Measurements from ENCODE around the gene RAB11FIP3.

The RAB11FIP3 gene

GRCh38 chr16:519841-520687 lies 94.6 kb downstream of the RAB11FIP3 start:
- DNase-seq: no peak

DNA sequence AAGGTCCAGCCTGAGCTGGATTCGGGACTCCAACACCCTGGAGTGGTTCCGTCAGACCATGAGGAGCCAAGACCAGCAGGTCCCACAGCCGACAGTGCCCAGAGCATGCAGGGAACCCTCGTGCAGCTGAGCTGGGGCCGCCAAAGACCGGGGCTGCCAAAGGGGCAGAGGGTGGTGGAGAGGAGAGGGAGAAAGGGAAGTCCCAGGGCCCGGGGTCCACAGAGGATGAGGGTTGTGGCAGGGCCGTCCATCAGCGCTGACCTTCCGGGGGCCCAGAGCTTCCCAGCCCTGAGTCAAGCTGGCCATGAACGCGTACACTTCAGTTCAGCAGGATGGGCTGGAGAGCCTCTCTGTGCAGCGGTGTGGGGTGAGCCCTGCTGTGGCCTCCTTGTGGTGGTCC lies 95.4 kb downstream of the RAB11FIP3 start:
- no peak for DNase-seq

DNA sequence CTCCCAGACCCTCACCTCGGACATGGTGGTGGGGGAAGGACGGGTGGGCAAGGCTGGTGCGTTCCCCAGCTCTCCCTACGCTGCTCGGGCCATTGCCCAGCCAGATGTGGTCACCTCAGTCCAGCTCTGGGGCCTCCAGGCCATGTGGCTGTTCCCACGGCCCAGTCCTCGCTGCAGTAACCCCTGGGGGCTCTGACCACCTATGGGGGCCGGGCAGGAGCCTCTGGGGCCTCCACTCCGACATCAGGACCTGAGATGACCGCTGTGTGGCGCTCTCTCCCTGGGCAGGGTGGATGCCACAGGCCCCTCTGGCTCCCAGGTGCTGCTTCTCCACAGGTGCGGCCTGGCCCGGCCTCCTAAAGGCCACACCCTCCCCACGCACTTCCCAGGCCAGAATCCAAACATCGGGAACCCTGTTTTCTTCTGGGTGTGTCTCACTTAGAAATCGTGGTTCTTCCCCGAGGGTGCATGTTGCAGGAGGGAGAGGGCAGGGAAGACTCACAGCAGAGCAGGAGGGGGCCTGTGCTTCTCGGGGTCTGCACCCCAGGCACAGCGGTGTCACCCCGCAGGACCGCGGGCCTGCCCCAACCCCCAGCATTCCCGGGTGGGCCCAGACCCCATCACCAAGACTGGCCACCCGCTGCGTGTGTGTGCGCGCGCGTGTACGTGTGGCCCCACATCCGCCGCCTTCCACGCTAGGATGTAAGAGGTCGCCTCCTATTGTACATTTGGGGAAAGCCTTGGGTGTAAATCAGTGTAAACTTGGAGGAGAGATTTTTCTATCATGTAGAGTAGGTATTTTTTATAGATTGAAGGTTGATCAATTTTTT lies 96.1 kb downstream of the RAB11FIP3 start:
- no peak for DNase-seq

- no peak for DNase-seq
Measured at GRCh38 chr16:522320-523096, 97.1 kb downstream of the RAB11FIP3 start.

DNA sequence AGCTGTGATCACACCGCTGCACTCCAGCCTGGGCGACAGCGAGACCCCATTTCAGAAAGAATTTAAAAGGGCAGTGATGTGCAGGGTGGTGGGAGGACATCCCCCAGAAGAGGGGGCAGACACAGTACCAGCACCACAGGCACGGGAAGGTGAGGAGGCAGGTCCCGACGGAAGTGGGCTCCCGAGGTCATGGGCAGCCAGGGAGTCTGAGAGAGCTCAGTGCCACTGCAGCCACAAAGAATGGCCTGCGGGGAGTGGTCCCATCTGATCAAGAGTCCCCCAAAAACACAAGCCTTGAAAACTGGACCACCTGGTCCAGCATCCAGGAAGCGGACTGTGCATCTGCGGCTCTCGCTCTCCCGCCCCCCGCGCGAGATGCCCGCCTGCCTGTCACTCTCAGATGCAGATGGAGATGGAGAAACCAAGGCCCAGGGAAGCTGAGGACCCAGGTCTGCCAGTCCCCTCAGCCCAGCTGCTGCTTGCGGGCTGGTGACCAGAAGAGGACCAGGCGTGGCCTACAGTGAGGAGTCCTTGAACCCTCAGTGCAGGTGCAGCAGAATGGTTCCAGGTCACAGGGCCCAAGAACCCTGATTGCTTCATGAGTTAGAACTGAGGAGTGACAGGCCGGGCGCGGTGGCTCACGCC lies 97.8 kb downstream of the RAB11FIP3 start:
- DNase-seq: no peak

DNA sequence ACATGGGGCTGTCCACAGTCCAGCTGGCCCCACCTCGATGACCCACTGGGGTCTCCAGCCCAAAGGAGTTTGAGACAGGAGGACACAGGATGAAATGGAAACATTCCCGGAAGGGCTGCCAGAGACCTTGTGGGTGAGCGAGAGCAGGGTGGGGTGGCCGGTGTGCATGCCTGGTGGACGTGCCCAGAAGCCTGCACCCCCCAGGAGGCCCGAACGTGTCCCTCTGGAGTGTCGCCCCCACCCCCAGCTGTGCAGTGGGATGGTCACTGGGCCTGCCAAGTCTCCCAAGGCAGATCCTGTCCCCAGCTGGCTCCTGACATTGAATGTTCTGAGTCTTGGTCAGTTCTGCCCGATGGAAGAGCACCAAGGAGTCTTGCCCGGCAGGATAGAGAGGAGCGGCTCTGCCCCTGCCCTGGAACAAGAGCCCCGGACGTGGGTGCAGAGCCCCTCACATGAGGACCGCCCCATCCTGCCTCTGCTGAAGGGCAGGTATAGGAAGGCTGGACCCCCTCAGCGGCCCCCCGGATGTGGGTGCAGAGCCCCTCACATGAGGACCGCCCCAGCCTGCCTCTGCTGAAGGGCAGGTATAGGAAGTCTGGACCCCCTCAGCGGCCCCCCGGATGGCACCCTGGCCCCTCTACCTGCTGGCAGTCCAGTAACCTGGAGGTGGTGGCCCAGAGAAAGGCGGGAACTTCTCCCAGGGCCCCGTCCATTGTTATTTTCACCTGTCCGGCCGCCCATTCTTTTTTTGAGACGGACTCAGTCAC lies 99.0 kb downstream of the RAB11FIP3 start:
- no peak for DNase-seq

GRCh38 chr16:525123-525519 lies 99.7 kb downstream of the RAB11FIP3 start:
- DNase-seq: no peak

DNA sequence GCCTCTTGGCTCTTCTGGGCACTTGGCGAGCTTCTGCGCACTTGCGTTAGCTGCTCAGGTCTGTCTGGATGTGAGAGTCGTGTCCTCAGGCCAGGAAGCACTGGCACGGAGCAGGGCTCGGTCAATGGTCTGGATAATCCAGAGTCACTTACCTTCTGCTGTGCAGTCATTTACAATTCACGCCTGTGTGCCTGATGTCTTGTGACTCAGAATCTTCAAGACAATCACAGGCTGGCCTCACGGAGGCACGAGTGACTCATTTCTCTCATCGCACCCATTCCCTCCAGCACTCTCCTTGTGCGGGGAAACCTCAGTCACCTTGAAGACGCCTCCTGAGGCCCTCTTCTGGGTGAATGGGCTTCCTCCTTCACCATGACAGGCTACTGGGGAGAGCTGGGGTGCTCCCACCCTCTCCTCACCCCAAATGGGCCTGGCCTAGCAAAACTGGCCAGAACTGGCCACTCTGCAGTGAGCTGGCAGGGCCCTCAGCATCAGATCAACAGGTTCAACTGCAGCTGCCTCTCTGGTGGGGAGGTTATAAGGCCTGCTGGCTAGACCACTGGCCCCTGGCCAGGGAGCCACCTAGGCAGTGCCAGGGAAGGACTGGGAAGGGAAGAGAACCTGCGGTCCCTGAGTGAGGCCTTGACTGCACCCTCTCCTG lies 100.2 kb downstream of the RAB11FIP3 start:
- peak; percentile 95 for DNase-seq

- peak; percentile 36 for DNase-seq
Measured at GRCh38 chr16:526181-527014, 100.9 kb downstream of the RAB11FIP3 start.

GRCh38 chr16:527015-527903 lies 101.8 kb downstream of the RAB11FIP3 start, which contains the start of gene CAPN15:
TSS of gene CAPN15 (plus strand) at chr16:527712. CDS start at chr16:546839, 19,127 bp downstream.
- DNase-seq: peak; percentile 90

GRCh38 chr16:528111-529011 lies 102.9 kb downstream of the RAB11FIP3 start:
- peak; percentile 64 for DNase-seq

GRCh38 chr16:529012-529575 lies 103.6 kb downstream of the RAB11FIP3 start:
- DNase-seq: peak; percentile 42

DNA sequence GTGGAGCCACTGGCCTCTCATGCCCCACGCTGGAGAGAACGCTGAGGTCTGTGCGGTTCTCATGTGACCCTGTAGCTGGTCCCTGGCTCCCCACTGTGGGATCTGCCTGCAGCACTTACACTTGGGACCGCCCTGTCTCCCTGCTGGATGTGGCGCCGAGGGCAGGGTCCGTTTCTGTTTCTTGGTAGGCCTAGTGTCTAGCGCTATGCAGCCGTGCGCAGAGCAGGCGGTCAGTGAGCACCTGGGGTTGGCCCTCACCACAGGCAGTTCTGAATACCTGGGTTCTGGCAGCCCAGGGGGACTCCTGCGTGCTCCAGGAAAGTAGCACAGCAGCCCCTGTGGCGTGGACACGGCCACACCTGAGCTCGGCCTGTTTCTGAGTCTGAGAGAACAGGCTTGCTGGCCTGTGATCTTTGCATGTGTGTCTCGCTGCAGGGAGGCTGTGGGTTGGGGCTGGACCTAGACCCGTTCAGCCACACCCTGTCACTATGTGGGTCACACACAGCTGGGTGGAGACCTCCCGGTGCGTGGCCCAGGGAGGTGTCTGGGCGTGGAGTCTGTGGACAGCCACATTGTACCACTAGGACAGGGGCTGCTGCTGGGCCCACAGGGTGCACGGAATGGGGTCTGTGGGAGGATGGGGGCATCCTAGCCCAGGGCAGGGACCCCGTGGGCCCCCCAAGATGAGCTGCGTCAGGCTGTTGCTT lies 104.8 kb downstream of the RAB11FIP3 start:
- no peak for DNase-seq

GRCh38 chr16:531494-532125 lies 106.2 kb downstream of the RAB11FIP3 start:
- no peak for DNase-seq

DNA sequence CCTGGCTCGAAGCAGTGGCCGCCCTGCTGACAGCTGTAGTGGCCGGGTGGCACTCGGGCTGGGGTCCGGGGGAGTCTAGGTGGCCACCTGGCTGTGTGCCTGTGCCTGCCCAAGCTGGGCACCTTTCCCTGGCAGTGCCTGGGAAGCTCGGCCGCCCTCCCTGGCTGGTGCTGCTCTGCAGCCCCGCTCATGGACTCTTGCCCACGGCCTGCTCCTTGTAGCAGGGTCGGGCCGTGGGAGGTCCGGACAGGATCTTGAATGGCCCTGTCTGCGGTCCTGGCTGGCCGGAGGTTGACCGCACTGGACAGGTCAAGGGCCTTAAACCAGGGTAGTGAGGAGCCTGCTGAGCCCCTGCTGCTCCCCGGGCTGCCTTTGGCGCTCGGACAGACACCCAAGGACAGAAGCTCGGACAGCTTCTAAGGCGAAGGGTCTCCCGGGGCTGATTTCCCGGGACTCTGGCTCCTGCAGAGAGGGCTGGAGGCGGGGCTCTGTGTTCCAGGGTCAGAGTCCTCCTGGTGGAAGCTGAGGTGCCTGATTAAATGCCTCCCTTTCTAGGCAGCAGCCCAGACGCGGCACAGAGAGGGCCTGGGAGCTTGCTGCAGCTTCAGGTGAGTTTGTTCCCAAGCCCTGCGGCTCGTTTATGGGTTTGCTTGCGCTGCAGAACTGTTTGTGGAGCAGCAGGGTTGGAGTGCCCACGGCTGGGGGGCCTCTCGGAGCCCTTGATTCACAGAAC lies 108.1 kb downstream of the RAB11FIP3 start:
- no peak for DNase-seq

DNA sequence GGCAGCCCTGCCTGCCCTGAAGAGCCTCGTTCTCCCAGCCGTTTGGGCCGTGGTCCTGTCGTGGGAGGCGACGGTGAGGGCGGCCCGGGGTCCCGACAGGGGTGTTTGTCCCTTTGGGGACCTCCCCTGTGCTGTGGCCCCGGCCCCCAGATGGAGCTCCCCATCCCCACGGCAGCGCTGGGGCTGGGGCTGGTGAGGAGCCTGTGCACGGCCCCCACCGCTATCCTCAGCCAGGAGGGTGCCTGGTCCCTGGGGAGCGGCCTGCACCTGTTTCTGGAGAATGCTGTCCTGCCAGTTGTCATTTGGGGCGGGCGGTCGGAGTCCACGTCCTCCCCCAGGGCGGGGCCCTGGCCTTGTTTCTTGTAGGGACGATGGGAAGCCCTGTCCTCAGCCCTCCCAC lies 108.7 kb downstream of the RAB11FIP3 start:
- no peak for DNase-seq

Data from activated CD4-positive, alpha-beta T cell treated with anti-CD3 and anti-CD28 coated beads, Interleukin-2, Interleukin-6, amounts not matched to agents 100 ng/mL and 50 ng/mL, durations not matched to agents 16 hours and 8 hours (primary cell).